ENCODE measurements around the gene MUC4.
"Not testable (repeated sequence)": the region's sequence is repeated elsewhere in the genome, so short reads cannot be mapped to it uniquely, and the experiment has no call there.

MUC4 gene

DNA sequence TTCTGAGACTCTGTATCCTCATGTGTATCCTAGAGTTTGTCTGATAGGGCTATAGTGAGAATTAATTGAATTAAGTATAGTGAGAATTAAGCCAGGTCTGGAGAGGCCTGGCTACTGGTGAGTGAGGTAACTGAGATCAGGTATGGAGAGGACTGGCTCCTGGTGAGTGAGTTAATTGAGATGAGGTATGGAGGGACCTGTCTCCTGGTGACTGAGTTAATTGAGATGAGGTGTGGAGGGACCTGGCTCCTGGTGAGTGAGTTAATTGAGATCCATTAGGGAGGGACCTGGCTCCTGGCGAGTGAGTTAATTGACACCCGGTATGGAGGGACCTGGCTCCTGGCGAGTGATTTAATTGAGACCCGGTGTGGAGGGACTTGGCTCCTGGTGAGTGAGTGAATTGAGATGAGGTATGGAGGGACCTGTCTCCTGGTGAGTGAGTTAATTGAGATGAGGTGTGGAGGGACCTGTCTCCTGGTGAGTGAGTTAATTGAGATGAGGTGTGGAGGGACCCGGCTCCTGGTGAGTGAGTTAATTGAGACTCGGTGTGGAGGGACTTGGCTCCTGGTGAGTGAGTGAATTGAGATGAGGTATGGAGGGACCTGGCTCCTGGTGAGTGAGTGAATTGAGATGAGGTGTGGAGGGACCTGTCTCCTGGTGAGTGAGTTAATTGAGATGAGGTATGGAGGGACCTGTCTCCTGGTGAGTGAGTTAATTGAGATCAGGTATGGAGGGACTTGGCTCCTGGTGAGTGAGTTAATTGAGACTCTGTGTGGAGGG lies 101.4 kb downstream of the MUC4 start:
- not testable (repeated sequence) for H3K4me3 ChIP-seq (ENCODE audit: low read depth, low read length); DNase-seq (ENCODE audit: low read depth)

DNA sequence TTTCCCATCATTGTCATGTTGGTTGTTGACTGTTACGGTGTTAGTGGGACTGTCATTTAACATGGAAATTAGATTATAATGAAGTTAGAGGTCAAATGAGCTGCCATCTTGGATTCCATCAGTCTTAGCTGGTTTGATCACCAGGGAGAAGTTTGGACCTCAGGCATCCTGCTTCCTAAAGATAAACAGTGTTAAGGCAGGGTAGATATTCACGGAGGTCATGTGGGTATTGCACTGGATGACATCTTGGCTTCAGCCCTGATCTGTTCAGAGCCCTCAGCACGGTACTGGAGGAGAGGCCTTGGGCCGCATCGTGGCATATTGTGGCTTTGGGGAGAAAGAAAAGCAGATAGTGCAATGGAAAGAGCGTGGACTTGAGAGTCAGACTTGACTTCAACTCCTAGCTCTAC lies 102.0 kb downstream of the MUC4 start:
- no peak for DNase-seq (ENCODE audit: low read depth)

DNA sequence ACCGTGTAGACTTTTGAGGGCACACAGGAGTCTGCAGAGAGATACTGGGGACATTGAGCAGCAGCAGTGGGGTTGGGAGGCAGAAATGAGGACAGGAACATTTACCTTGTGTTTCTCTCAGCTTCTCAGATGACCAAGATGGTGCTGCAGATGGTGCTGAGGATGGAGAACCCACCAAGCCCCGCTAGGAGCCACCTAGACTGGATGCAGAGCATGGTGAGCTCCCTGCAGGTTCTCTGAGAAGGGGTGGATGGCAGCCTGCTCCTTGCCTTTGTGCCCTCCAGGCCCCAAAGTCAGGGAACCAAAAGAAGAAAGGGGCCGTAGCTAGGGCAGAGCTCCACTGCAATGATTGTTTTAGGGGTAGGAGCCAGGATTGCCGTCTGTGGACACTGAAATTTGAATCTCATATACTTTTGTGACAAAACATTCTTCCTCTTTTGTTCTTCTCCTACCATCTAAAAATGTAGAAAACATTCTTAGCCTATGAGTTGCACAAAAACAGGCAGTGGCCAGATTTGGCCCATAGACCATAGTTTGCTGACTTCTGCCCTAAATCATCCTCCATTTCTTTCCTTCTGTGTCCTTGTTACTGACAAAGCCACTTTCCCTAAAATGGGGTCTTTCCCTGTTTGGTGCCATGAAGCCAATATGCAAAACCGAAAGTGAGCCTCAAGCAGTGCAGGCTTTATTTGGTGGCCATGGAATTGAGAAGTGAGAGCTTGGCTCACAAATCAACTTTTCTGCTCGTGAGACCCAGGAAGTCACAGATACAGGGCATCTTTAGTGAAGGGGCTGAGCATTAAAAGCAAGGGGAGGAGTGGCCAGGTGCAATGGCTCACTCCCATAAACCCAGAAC lies 102.9 kb downstream of the MUC4 start:
- no peak for DNase-seq (ENCODE audit: low read depth)
- H3K4me3 ChIP-seq (ENCODE audit: low read depth, low read length): no peak overlapping the region

More for the DNA sequence above, 102.0 kb downstream of the MUC4 start:
- H3K4me3 ChIP-seq (ENCODE audit: low read depth, low read length): no peak overlapping the region

DNA sequence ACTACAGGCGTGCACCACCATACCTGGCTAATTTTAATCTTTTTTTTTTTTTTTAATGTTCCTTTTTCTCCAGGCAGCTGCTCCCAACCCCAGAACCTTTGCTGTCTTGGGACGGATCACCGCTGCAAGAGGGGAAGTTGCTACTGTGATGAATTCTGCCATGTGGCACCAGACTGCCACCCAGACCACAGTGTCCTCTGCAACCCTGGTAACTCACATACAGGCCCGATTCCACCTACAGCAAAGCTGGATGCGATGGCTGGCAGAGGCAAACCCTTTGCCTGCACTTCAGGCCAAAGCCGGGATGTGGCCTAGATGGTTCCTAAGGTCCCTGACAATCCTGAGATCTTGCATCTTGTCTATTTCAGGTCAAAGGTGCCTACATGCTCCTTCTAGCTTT lies 103.7 kb downstream of the MUC4 start:
- DNase-seq (ENCODE audit: low read depth): no peak
- H3K4me3 ChIP-seq (ENCODE audit: low read depth, low read length): no peak overlapping the region

DNA sequence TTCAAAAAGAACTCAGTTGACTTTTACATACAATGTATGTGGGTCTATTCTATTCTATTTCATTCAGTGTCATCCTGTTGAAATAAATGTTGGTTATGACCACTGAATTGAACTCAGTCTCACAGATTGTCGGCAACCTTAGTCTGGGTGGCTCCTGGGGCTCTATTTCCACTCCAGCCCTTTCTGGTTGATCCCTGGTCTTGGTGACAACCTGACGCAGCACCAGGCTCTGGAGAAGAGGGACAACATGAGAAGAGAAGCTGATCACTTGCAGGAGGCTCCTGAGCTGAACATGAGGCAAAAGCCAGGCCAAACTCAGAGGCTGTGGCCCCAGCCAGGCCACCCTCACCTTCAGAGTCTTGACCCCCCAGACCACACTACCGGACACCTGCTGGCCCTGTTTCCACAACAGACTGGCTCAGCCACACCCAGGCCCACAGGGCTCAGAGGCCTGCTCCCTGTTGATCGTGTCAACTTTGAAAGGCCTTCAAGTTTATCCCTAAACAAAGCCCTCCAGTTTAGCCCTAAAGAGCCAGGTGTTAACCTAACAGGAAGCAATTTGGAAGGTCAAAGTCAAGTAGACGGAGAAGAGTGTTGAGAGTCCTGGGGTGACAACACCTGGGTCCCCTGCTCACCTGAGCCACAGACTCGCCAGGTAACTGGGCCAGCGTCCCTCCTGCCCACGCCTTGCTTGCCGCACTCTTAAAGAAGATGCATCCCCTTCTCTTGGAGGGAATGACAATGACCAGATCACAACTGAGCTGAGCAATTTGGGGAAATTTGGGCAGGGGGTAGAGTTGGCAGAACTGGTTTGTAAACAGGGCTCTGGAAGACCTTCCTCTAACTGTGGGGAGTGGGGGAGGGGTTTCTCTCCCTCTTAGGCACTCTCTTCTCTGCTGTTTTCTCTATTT lies 106.4 kb downstream of the MUC4 start:
- no peak overlapping the region for H3K4me3 ChIP-seq (ENCODE audit: low read depth, low read length)
- DNase-seq (ENCODE audit: low read depth): no peak

DNA sequence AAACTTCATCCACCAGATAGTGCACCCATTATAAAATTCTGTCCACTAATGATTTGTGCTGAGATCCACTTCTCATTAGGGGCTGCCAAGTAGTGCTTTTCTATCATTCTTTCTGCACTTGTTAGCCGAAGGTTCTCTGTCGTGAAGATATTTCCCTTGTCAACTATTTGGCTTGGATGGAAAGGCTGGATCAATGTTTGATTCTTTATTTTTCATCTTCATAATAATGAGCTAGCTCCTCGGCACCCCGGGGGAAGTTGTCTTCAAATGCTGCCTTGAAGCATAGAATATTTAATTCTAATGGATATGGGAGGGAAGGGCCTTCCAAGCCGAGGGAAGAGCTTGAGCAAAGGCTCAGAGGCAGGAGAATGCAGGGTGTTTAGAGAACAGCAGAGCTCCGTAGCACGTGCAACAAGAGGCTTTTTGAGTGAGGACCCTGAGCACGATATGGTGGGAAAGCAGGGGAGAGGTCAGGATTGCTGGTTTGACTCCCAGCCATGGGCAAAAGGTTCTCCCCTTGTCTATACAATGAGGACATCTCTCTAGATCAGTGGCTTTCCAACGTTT lies 107.2 kb downstream of the MUC4 start:
- H3K4me3 ChIP-seq (ENCODE audit: low read depth, low read length): no peak overlapping the region
- DNase-seq (ENCODE audit: low read depth): no peak

DNA sequence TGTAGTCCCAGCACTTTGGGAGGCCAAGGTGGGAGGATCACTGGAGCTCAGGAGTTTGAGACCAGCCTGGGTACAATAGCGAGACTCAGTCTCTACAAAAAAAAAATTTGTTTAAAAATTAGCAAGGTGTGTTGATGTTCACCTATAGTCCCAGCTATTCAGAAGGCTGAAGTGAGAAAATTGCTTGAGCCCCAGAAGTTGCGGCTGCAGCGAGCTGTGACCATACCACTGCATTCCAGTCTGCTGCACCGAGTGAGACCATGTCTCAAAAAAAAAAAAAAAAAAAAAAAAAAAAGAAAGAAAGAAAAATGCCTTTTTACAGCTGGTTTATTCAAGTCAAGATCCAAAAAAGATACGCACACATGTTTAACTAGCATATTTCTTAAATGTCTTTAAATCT lies 108.0 kb downstream of the MUC4 start:
- no peak for DNase-seq (ENCODE audit: low read depth)
- H3K4me3 ChIP-seq (ENCODE audit: low read depth, low read length): no peak overlapping the region

DNA sequence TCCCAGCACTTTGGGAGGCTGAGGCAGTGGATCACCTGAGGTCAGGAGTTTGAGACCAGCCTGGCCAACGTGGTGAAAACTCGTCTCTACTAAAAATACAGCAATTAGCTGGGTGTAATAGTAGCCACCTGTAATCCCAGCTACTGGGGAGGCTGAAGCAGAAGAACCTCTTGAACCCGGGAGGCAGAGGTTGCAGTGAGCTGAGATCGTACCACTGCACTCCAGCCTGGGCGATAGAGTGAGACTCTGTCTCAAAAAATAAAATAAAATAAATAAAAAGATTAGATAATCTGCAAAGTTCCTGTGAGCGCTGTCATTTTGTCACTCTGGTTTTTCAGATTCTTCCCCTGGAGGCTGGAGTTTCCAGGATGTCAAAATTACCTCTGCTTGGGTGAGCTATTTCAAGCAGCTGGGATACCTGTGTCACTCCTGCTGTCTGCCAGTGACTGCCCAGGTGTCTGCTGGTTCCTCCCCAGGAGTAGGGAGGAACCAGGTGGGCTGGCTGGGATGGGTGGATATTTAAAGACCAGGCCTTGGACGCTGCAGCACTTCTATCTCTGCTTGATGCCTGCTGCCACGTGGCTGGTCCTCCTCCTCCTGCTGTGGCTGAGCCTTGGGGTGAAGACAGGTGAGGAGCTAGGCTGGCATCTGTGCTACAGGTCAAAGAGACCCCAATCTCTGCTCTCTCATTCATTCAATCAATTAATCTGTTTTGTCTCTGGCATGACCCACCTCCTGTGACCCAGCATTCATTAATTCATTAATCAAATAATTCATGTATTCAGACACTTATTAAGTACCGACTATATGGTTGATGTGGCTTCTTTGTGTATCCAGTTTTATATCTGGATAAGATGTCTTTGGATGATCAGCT lies 110.5 kb downstream of the MUC4 start:
- no peak for DNase-seq (ENCODE audit: low read depth)
- no peak overlapping the region for H3K4me3 ChIP-seq (ENCODE audit: low read depth, low read length)

DNA sequence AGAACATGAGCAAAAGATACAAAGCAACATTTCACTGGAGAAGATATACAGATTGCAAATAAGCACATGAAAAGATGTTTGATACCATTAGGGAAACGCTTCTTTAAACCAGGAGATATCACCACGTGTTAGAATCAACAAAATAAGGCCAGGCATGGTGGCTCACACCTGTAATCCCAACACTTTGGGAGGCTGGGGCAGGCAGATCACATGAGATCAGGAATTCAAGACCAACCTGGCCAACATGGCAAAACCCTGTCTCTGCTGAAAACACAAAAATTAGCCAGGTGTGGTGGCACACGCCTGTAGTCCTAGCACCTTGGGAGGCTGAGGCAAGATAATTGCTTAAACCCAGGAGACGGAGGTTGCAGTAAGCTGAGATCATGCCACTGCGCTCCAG lies 111.4 kb downstream of the MUC4 start:
- DNase-seq (ENCODE audit: low read depth): no peak
- H3K4me3 ChIP-seq (ENCODE audit: low read depth, low read length): no peak overlapping the region

DNA sequence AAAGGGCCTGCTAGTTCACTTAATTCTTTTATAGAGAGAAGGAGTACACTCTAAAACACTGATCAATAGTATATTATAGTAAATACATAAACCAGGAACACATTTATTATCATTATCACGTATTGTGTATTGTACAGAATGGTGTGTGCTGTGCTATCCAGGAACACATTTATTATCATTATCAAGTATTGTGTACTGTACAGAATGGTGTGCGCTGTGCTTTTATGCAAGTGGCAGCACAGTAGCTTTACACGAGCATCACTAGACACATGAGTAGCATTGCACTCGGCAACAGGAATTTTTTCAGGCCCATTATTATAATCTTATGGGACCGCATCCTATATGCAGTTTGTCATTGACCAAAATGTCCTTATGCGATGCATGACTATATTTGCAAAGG lies 111.9 kb downstream of the MUC4 start:
- DNase-seq (ENCODE audit: low read depth): no peak
- H3K4me3 ChIP-seq (ENCODE audit: low read depth, low read length): no peak overlapping the region

DNA sequence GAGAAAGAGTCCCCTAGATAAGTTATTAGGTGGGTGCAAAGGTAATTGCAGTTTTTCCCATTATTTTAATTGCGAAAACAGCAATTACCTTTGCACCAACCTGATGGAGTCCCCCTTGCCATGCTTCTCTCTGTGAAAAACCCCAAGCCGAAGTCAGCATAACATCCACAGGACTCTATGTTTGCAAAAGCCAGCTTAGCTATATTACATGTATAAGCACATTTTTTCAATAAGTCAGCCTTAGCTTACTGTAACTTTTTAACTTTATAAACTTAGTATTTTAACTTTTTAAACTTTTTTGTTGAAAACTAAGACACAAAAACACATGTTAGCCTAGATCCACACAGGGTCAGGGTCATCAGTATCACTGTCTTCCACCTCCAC lies 112.3 kb downstream of the MUC4 start:
- DNase-seq (ENCODE audit: low read depth): no peak
- no peak overlapping the region for H3K4me3 ChIP-seq (ENCODE audit: low read depth, low read length)

DNA sequence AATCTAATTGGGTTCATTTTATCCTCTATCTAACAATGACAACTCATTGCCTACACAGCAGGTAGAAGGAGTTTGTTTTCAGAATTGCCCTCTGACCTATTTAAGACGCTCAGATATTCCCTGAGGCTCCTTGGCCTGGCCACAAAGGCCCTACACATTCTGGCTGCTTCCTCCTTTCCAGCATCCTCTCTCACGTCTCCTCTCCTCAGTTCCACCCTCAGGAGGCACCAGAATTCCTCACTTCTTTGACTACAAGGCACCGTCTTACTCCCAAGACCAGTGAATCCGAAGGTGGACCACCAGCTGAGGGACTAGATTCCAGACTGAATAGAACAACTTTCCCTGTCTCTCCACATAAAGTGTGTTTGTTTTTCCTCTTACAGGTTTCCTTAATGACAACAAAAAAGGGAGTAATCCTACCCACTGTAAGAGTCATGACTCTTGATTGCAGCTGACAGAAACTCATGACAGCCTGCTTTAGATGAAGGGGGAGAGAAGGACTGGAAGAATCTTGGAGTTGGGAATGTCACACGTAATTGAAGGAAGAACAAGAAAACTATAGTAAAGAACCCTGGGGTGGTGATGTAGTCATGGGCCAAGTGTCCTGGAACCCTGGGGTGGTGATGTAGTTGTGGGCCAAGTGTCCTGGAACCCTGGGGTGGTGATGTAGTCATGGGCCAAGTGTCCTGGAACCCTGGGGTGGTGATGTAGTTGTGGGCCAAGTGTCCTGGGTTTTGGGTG lies 112.9 kb downstream of the MUC4 start:
- no peak for DNase-seq (ENCODE audit: low read depth)
- no peak overlapping the region for H3K4me3 ChIP-seq (ENCODE audit: low read depth, low read length)

DNA sequence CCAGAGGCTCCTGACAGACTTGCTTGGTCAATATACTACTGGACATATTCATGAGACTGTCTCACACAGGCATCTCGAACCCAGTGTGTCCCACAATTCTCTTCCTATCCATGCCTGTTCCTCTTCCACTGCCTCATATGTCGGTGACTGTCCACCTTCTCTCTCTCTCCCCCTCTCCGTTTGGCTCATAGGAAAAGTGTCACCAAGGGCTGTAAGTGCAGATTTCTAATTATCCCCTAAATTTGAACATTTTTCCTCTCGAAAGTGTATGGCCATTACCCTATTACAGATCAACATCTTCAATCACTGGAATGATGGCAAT lies 113.4 kb downstream of the MUC4 start:
- no peak for DNase-seq (ENCODE audit: low read depth)
- no peak overlapping the region for H3K4me3 ChIP-seq (ENCODE audit: low read depth, low read length)

DNA sequence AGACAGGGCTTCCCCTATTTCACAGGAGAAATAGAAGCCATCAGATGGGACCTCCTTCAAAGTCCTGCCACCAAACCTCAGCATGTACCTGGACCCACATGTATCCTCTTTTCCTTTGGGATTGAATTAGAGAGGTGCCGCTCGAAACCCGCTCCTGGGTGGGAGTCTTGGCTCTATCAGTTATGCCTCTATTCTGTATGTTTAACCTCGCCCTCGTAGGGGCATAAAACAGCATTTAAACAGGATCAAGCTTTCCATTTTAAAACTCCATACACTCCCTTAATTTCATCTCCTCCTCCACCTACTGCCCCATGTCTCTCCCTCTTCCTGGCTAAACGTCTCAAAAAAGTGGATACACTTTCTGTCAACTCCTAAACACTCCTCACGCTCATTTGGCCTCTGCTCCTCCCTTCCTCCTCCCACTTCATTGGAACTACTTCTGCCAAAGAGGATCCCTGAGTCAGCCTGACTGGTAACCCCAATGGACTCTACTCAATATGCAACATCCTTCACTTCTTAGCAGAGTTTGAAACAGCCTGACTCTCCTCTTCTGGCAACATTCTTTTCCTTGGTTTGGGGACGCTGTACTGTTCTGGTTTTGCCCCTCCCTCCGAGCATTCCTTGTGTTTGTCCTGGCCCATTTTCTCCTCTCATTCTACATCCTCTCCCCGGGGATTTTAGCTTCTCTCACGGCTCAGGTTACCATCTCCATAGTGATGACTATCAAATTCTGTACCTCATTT lies 114.0 kb downstream of the MUC4 start:
- no peak overlapping the region for H3K4me3 ChIP-seq (ENCODE audit: low read depth, low read length)
- DNase-seq (ENCODE audit: low read depth): peak; percentile 95

Data from skeletal muscle cell (primary cell).